Neural progenitor cell (in vitro differentiated cells): Measurements from ENCODE around the gene HSPA2. TPM values are rescaled to one million over a fixed set of nuclear protein-coding genes. Genes with fewer than 3 reads are reported as not detected.

Experiments used
- DNase-seq: peaks from one replicate; pipeline ENCODE4 v3.0.0-alpha.2; 2016; ENCODE audit warnings: low spot score
- H2AFZ ChIP-seq: fragments of 200-600 bp; sonication (generic); replicated peaks from 2 replicates; pipeline ENCODE4 v1.6.1; 2016; ENCODE audit warnings: antibody characterized with exemption
- H3F3A ChIP-seq: fragments of 200-600 bp; sonication (generic); 2 replicates; pipeline ENCODE4 v1.6.1; 2016; ENCODE audit warnings: antibody characterized with exemption, low read depth
- H3K27ac ChIP-seq: fragments of 200-600 bp; sonication (generic); 2 replicates; pipeline ENCODE4 v1.5.1; 2016; ENCODE audit warnings: mild to moderate bottlenecking
- H3K27me3 ChIP-seq: fragments of 200-600 bp; sonication (generic); 2 replicates; pipeline ENCODE4 v1.6.1; 2016; ENCODE audit warnings: mild to moderate bottlenecking, moderate library complexity
- H3K36me3 ChIP-seq: fragments of 200-600 bp; sonication (generic); 2 replicates; pipeline ENCODE4 v1.5.1; 2016
- H3K4me1 ChIP-seq: fragments of 200-600 bp; sonication (generic); 2 replicates; pipeline ENCODE4 v1.6.1; 2016; ENCODE audit warnings: mixed run types
- H3K4me2 ChIP-seq: fragments of 200-600 bp; sonication (generic); 2 replicates; pipeline ENCODE4 v1.6.1; 2016
- H3K4me3 ChIP-seq: fragments of 200-600 bp; sonication (generic); 2 replicates; pipeline ENCODE4 v1.5.1; 2016
- H3K79me2 ChIP-seq: fragments of 200-600 bp; sonication (generic); 2 replicates; pipeline ENCODE4 v1.6.1; 2016; ENCODE audit warnings: low read depth
- H3K9ac ChIP-seq: fragments of 200-600 bp; sonication (generic); 2 replicates; pipeline ENCODE4 v1.6.1; 2016
- H3K9me3 ChIP-seq: fragments of 200-600 bp; sonication (generic); 2 replicates; pipeline ENCODE4 v1.5.1; 2016; ENCODE audit warnings: low read depth
- H4K20me1 ChIP-seq: fragments of 200-600 bp; sonication (generic); 2 replicates; pipeline ENCODE4 v1.6.1; 2016; ENCODE audit warnings: low read depth
- H3K27ac Mint-ChIP-seq: 3 replicates; pipeline ENCODE4 v1.8.0; 2021; ENCODE audit warnings: mixed read lengths
- H3K27me3 Mint-ChIP-seq: 2 replicates; pipeline ENCODE4 v1.8.0; 2022; ENCODE audit warnings: low read depth, mild to moderate bottlenecking, inconsistent platforms, moderate library complexity, mixed read lengths; ENCODE audit not compliant: insufficient read depth
- H3K36me3 Mint-ChIP-seq: 3 replicates; pipeline ENCODE4 v1.8.0; 2021; ENCODE audit warnings: mixed read lengths
- H3K4me1 Mint-ChIP-seq: 3 replicates; pipeline ENCODE4 v1.8.0; 2021; ENCODE audit warnings: mixed read lengths
- H3K4me3 Mint-ChIP-seq: 3 replicates; pipeline ENCODE4 v1.8.0; 2021; ENCODE audit warnings: mild to moderate bottlenecking, moderate library complexity, mixed read lengths
- H3K9me3 Mint-ChIP-seq: 3 replicates; pipeline ENCODE4 v1.8.0; 2020; ENCODE audit warnings: mixed read lengths
- CTCF ChIP-seq: fragments of 200-600 bp; sonication (generic); IDR thresholded peaks from 2 replicates; pipeline ENCODE4 v1.5.1; 2017; ENCODE audit warnings: antibody characterized with exemption, mild to moderate bottlenecking
- EZH2 ChIP-seq: fragments of 200-600 bp; sonication (generic); IDR thresholded peaks from 2 replicates; pipeline ENCODE4 v1.6.1; 2017; ENCODE audit warnings: antibody characterized with exemption, mild to moderate bottlenecking, moderate library complexity
- EZH2phosphoT487 ChIP-seq: fragments of 200-600 bp; sonication (generic); IDR thresholded peaks from 2 replicates; pipeline ENCODE4 v1.6.1; 2017; ENCODE audit warnings: antibody characterized with exemption
- total RNA-seq: library from RNA; depleted of rRNA; stranded (reverse); fragments of >200 nt; gene quantifications from 2 replicates; pipeline ENCODE4 v1.2.3, GENCODE V29; 2015; ENCODE audit warnings: low replicate concordance

The HSPA2 gene
- total RNA-seq, 1 donor from 2014 or later: 5.5 TPM

DNA sequence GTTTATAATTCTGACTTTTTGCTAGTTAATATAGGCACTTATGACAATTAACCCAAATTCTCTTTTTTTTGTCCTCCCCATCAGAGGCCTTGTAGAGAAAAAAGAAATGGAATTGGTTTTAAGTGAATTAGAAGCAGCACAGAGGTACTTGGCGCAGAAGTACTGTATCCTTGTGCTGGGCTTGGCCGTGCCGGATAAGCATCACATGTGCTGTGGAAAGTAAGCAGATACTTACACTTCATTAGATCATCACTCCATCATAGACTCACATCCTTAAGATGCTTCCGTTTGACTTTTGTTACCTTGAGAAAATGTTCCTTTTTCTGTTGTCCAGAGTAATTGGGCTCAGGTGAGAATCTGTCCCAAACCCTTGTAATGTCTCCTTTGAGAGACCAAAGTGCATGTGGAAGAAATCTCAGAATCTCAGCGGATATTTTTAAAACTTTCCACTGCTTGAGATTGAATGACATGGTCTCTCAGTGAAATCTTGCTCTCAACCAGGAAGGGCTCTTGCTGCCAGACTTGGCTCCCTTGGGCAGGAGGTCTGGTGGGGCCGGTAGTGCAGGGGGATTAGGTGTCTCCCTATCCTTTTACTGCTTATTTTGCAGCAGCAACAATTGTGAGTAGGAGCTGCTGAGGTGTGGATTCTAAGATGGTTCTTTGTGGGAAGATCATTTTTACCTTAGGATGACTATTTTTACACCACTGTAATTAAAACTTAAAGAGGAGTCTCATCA lies 34.0 kb downstream of the HSPA2 start:
- H3F3A ChIP-seq: no peaks in the 10 kb centered on the region
- no peak overlapping the region for H3K4me3 ChIP-seq
- TF ChIP-seq EZH2 (no peak), CTCF (no peak), EZH2phosphoT487 (no peak)
- H3K79me2 ChIP-seq: no peaks in the 10 kb centered on the region
- no peaks in the 10 kb centered on the region for H3K36me3 ChIP-seq
- H3K4me1 Mint-ChIP-seq: peaks cover 12% of the 10 kb centered on the region
- H3K4me2 ChIP-seq: no peak overlapping the region
- no peaks in the 10 kb centered on the region for H3K27me3 Mint-ChIP-seq
- no peaks in the 10 kb centered on the region for H3K9me3 Mint-ChIP-seq
- no peak overlapping the region for H3K9ac ChIP-seq
- H3K27me3 ChIP-seq: no peaks in the 10 kb centered on the region
- no peak overlapping the region for H3K27ac Mint-ChIP-seq
- H2AFZ ChIP-seq: no peak overlapping the region
- H3K4me1 ChIP-seq: peaks cover 10% of the 10 kb centered on the region
- H3K36me3 Mint-ChIP-seq: no peaks in the 10 kb centered on the region
- H4K20me1 ChIP-seq: no peaks in the 10 kb centered on the region
- H3K4me3 Mint-ChIP-seq: no peak overlapping the region
- H3K9me3 ChIP-seq: no peaks in the 10 kb centered on the region
- DNase-seq: no peak
- H3K27ac ChIP-seq: no peak overlapping the region

DNA sequence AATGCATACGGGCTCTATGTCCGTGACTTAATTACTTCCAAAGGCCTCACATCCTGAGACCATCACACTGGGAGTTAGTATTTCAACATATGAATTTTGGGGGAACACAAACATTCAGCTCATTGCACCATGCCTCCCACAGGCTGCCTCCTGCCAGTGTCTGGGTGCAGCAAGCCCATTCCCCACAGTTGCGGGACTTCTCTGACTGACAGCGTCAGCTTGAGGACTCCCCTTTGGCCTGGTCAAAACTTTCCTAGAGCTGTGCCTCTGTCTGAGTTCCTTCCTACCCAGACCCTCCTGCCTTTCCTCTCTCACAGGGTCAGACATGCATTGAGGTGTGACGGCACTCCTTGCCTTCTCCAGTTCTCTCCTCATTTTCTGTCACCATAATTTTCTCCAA lies 36.7 kb downstream of the HSPA2 start:
- H3K4me3 Mint-ChIP-seq: no peak overlapping the region
- H3K4me3 ChIP-seq: no peak overlapping the region
- no peaks in the 10 kb centered on the region for H3K9me3 ChIP-seq
- H3K4me1 Mint-ChIP-seq: peaks cover 22% of the 10 kb centered on the region
- TF ChIP-seq EZH2 (no peak), EZH2phosphoT487 (no peak), CTCF (no peak)
- H3F3A ChIP-seq: no peaks in the 10 kb centered on the region
- no peaks in the 10 kb centered on the region for H3K27me3 ChIP-seq
- no peak overlapping the region for H3K9ac ChIP-seq
- H3K9me3 Mint-ChIP-seq: no peaks in the 10 kb centered on the region
- no peaks in the 10 kb centered on the region for H3K36me3 ChIP-seq
- H2AFZ ChIP-seq: no peak overlapping the region
- H3K36me3 Mint-ChIP-seq: no peaks in the 10 kb centered on the region
- peaks cover 14% of the 10 kb centered on the region for H3K4me1 ChIP-seq
- no peak overlapping the region for H3K27ac Mint-ChIP-seq
- H3K27ac ChIP-seq: no peak overlapping the region
- DNase-seq: no peak
- no peak overlapping the region for H3K4me2 ChIP-seq
- H4K20me1 ChIP-seq: no peaks in the 10 kb centered on the region
- no peaks in the 10 kb centered on the region for H3K79me2 ChIP-seq
- no peaks in the 10 kb centered on the region for H3K27me3 Mint-ChIP-seq

- Histone ChIP-seq H3K4me1 (peaks cover 4% of the 10 kb centered on the region), H3K4me2 (no peak overlapping the region), H3K9me3 (no peaks in the 10 kb centered on the region), H3K36me3 (no peaks in the 10 kb centered on the region), H3F3A (no peaks in the 10 kb centered on the region), H3K27me3 (no peaks in the 10 kb centered on the region), H3K9ac (no peak overlapping the region), H2AFZ (peak overlapping the region; percentile 46), H3K79me2 (no peaks in the 10 kb centered on the region), H4K20me1 (no peaks in the 10 kb centered on the region), H3K27ac (no peak overlapping the region), H3K4me3 (no peak overlapping the region)
- no peak for TF ChIP-seq CTCF
- no peak for TF ChIP-seq EZH2
- TF ChIP-seq EZH2phosphoT487: no peak
- Mint-ChIP-seq H3K36me3 (no peaks in the 10 kb centered on the region), H3K9me3 (no peaks in the 10 kb centered on the region), H3K4me3 (no peak overlapping the region), H3K27ac (no peak overlapping the region), H3K27me3 (peaks cover 2% of the 10 kb centered on the region), H3K4me1 (peaks cover 13% of the 10 kb centered on the region)
- no peak for DNase-seq
These were observed 39.9 kb downstream of the HSPA2 start for GRCh38 chr14:64580467-64580866.
